ENCODE results near the gene NUMA1.

GRCh38 chr11:72067676-72068075 lies 12.7 kb downstream of the NUMA1 start:
- no peak for TF ChIP-seq EZH2 (IDR thresholded peaks at IDR 0.05; ENCODE audit: borderline replicate concordance, insufficient read depth, low read length, poor library complexity, severe bottlenecking)
- TF ChIP-seq, protein P1, sequence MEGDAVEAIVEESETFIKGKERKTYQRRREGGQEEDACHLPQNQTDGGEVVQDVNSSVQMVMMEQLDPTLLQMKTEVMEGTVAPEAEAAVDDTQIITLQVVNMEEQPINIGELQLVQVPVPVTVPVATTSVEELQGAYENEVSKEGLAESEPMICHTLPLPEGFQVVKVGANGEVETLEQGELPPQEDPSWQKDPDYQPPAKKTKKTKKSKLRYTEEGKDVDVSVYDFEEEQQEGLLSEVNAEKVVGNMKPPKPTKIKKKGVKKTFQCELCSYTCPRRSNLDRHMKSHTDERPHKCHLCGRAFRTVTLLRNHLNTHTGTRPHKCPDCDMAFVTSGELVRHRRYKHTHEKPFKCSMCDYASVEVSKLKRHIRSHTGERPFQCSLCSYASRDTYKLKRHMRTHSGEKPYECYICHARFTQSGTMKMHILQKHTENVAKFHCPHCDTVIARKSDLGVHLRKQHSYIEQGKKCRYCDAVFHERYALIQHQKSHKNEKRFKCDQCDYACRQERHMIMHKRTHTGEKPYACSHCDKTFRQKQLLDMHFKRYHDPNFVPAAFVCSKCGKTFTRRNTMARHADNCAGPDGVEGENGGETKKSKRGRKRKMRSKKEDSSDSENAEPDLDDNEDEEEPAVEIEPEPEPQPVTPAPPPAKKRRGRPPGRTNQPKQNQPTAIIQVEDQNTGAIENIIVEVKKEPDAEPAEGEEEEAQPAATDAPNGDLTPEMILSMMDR (IDR thresholded peaks at IDR 0.05; ENCODE audit: poor library complexity, severe bottlenecking) = no peak
